ENCODE data around the gene ACOXL.

ACOXL gene

GRCh38 chr2:110725859-110726258 lies 6.5 kb upstream of the ACOXL start:
- no peak overlapping the region for H3K4me3 ChIP-seq (ENCODE audit: low read depth, low read length)
- DNase-seq (ENCODE audit: low read depth) = no peak
- no peak for TF ChIP-seq CTCF (IDR thresholded peaks at IDR 0.05; ENCODE audit: low read depth, low read length, missing control alignments)

- no peak for DNase-seq (ENCODE audit: low read depth)
- TF ChIP-seq CTCF (IDR thresholded peaks at IDR 0.05; ENCODE audit: low read depth, low read length, missing control alignments) = no peak
- H3K4me3 ChIP-seq (ENCODE audit: low read depth, low read length) = no peak overlapping the region
Observed at GRCh38 chr2:110726285-110726684, 6.1 kb upstream of the ACOXL start.

GRCh38 chr2:110727923-110728322 lies 4.5 kb upstream of the ACOXL start:
- no peak overlapping the region for H3K4me3 ChIP-seq (ENCODE audit: low read depth, low read length)
- no peak for TF ChIP-seq CTCF (IDR thresholded peaks at IDR 0.05; ENCODE audit: low read depth, low read length, missing control alignments)
- DNase-seq (ENCODE audit: low read depth) = no peak

GRCh38 chr2:110729106-110729505 lies 3.3 kb upstream of the ACOXL start:
- DNase-seq (ENCODE audit: low read depth) = no peak
- no peak overlapping the region for H3K4me3 ChIP-seq (ENCODE audit: low read depth, low read length)
- no peak for TF ChIP-seq CTCF (IDR thresholded peaks at IDR 0.05; ENCODE audit: low read depth, low read length, missing control alignments)

- no peak for TF ChIP-seq CTCF (IDR thresholded peaks at IDR 0.05; ENCODE audit: low read depth, low read length, missing control alignments)
- H3K4me3 ChIP-seq (ENCODE audit: low read depth, low read length) = no peak overlapping the region
- no peak for DNase-seq (ENCODE audit: low read depth)
Observed at GRCh38 chr2:110731064-110731463, 1.3 kb upstream of the ACOXL start.

GRCh38 chr2:110735366-110735765 lies 3.0 kb downstream of the ACOXL start:
- H3K4me3 ChIP-seq (ENCODE audit: low read depth, low read length) = no peak overlapping the region
- no peak for TF ChIP-seq CTCF (IDR thresholded peaks at IDR 0.05; ENCODE audit: low read depth, low read length, missing control alignments)
- no peak for DNase-seq (ENCODE audit: low read depth)

GRCh38 chr2:110737783-110738182 lies 5.4 kb downstream of the ACOXL start:
- no peak overlapping the region for H3K4me3 ChIP-seq (ENCODE audit: low read depth, low read length)
- TF ChIP-seq CTCF (IDR thresholded peaks at IDR 0.05; ENCODE audit: low read depth, low read length, missing control alignments) = no peak
- DNase-seq (ENCODE audit: low read depth) = no peak
